T-helper 1 cell treated with Interleukin-12 subunit alpha and Interleukin-12 subunit beta and Interleukin-4 antibody, amounts not matched to agents 30 μg/mL and 1 μg/mL, for 36 hours (primary cell): Measurements from ENCODE around the gene ITPKC.
"Not testable (repeated sequence)": the region's sequence is repeated elsewhere in the genome, so short reads cannot be mapped to it uniquely, and the experiment has no call there.

ENCODE experiments used
- H3K27ac Mint-ChIP-seq: one replicate; pipeline ENCODE4 v1.8.0; 2021; ENCODE audit warnings: mild to moderate bottlenecking, mixed read lengths
- H3K27me3 Mint-ChIP-seq: one replicate; pipeline ENCODE4 v1.8.0; 2021; ENCODE audit warnings: low read depth, mixed read lengths
- H3K36me3 Mint-ChIP-seq: one replicate; pipeline ENCODE4 v1.8.0; 2021; ENCODE audit warnings: low read depth, mixed read lengths
- H3K4me1 Mint-ChIP-seq: one replicate; pipeline ENCODE4 v1.8.0; 2021; ENCODE audit warnings: low read depth, mixed read lengths
- H3K4me3 Mint-ChIP-seq: one replicate; pipeline ENCODE4 v1.8.0; 2021; ENCODE audit warnings: mild to moderate bottlenecking, moderate library complexity, mixed read lengths
- H3K9me3 Mint-ChIP-seq: one replicate; pipeline ENCODE4 v1.8.0; 2021; ENCODE audit warnings: mixed read lengths

ITPKC gene

GRCh38 chr19:40774916-40775631 is 58.2 kb downstream of the ITPKC start, which contains the start of gene MIA:
Gene MIA (plus strand): TSS chr19:40775521. CDS start chr19:40775543, 22 bp downstream.
- Mint-ChIP-seq H3K27me3 (no peaks in the 10 kb centered on the region), H3K4me3 (no peak within 1 kb of the TSS), H3K36me3 (peaks cover 17% of the 10 kb centered on the region), H3K9me3 (peaks cover 7% of the 10 kb centered on the region), H3K27ac (peak within 1 kb of the TSS; percentile 69), H3K4me1 (peaks cover 32% of the 10 kb centered on the region)

GRCh38 chr19:40775632-40776022 is 58.7 kb downstream of the ITPKC start:
- peak overlapping the region; percentile 69 for H3K27ac Mint-ChIP-seq
- no peaks in the 10 kb centered on the region for H3K27me3 Mint-ChIP-seq
- H3K4me1 Mint-ChIP-seq, result peaks cover 36% of the 10 kb centered on the region
- peaks cover 15% of the 10 kb centered on the region for H3K36me3 Mint-ChIP-seq
- no peak overlapping the region for H3K4me3 Mint-ChIP-seq
- peaks cover 7% of the 10 kb centered on the region for H3K9me3 Mint-ChIP-seq

GRCh38 chr19:40776364-40776763 is 59.5 kb downstream of the ITPKC start:
- peaks cover 12% of the 10 kb centered on the region for H3K36me3 Mint-ChIP-seq
- H3K4me1 Mint-ChIP-seq, result peaks cover 35% of the 10 kb centered on the region
- no peaks in the 10 kb centered on the region for H3K27me3 Mint-ChIP-seq
- H3K27ac Mint-ChIP-seq, result no peak overlapping the region
- H3K9me3 Mint-ChIP-seq, result peaks cover under 1% of the 10 kb centered on the region
- no peak overlapping the region for H3K4me3 Mint-ChIP-seq

DNA sequence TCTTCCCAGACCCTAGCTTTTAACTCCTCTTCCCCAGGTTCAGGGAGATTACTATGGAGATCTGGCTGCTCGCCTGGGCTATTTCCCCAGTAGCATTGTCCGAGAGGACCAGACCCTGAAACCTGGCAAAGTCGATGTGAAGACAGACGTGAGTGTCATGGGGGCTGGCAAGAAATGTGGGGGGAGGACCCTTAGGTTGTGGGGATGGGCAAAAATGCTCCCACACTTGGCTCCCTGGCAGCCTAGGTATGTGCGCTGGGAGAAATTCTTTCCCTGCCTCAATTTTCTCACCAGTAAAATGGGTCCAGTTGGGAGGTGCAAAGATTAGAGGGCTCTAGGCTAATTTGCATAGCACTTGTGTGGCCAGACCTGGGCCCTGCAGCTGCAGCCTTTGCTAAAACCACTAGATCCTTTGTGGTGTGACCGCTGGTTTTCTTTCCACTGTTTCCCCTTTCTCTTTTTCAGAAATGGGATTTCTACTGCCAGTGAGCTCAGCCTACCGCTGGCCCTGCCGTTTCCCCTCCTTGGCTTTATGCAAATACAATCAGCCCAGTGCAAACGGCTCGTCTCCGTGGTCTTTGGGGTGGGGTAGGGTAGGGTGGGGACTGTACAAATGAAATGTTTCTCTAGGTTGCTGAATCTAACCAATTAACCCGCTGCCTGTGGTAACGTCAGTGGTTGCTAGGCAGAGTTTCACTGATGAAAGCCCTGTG is 60.2 kb downstream of the ITPKC start:
- peak overlapping the region; percentile 92 for H3K4me3 Mint-ChIP-seq
- H3K9me3 Mint-ChIP-seq, result no peaks in the 10 kb centered on the region
- H3K27me3 Mint-ChIP-seq, result no peaks in the 10 kb centered on the region
- H3K4me1 Mint-ChIP-seq, result peaks cover 36% of the 10 kb centered on the region
- H3K27ac Mint-ChIP-seq, result peak overlapping the region; percentile 97
- peaks cover 13% of the 10 kb centered on the region for H3K36me3 Mint-ChIP-seq

DNA sequence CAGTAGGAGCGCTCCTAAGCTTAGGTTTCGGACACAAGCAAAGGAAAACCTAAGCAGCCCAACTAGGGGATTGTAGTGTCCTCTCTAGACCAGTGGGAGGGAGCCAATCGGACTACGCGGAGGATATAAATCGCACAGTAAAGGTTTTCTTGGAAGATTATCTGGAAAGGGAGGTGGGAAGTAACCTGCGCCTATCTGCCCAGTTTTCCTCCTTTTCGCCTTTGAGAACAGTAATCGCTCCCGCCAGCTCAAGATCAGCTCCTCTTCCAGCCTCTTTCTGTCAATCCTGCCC is 60.7 kb downstream of the ITPKC start:
- peak overlapping the region; percentile 92 for H3K4me3 Mint-ChIP-seq
- H3K36me3 Mint-ChIP-seq, result peaks cover 14% of the 10 kb centered on the region
- H3K27ac Mint-ChIP-seq, result peak overlapping the region; percentile 97
- H3K27me3 Mint-ChIP-seq, result no peaks in the 10 kb centered on the region
- peaks cover 36% of the 10 kb centered on the region for H3K4me1 Mint-ChIP-seq
- H3K9me3 Mint-ChIP-seq, result no peaks in the 10 kb centered on the region

DNA sequence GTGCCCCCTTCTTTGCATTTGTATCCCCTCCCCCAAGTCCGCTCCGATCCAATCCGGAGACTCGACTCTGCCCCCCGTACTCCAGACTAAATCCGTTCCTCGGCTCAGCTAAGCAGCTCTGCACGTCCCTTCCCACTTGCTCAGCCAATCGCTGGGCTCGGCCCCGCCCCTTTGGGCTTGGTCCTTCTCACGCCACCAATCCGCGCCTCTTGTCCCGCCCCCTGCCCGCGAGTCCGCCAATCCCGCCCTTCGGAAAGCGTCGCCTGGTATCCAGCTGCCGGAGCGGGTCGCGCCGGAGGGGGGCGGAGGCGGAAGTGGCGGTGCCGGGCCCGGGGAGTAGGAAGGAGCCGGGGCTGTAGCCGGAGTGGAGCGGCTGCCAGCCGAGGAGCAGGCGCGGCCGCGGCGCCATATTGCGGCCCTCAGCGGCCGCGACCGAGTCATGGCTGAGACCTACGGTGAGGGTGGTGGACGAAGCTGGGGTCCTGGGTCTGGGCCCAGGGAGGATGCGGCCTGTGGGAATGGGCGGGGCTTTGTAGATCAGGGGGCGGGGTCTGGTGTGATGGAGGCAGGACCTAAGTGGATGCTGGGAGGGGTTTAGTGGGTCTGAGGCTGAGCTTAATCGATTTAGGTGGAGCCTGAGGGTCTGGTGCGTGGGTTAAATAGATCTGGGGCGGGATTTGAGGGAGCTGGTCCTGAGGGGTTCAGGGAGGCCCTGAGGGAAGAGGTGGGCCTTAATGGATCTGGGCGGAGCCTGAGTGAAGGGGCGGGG is 61.2 kb downstream of the ITPKC start, which contains the start of gene RAB4B:
TSS of gene RAB4B (plus strand) at position 311 of the 769 bp plus-strand sequence. CDS start at position 440, 129 bp downstream.
- Mint-ChIP-seq H3K36me3 (peaks cover 14% of the 10 kb centered on the region), H3K27me3 (no peaks in the 10 kb centered on the region), H3K4me1 (peaks cover 36% of the 10 kb centered on the region), H3K27ac (peak within 1 kb of the TSS; percentile 97), H3K4me3 (peak within 1 kb of the TSS; percentile 92), H3K9me3 (no peaks in the 10 kb centered on the region)

DNA sequence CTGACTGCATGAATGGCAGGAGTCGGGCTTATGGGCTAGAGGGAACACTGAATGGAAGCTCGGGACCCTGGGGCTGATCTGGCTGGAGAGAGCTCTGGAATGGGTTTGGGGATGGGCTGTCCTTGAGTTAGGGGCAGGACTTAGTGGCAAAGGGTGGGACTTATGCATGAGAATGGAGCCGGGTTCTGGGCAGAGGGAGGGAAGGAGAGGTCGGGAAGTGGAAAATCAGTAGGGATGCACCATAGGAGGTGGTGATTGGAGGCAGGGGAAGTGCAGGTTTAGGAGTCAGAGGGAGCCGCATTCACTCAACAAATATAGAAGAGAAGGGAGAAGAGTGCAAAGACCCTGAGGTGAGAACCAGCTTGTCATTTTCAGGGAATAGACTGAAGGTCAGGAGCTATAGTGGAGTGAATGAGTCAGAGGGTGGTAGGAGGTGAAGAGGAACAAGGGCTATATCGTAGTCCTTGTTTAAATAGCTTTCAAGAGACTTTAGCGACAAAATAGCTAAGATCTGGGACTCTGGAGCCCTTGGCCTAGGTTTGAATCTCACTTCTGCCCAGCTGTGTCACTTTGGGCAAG is 61.9 kb downstream of the ITPKC start:
- Mint-ChIP-seq H3K4me3 (peak overlapping the region; percentile 92), H3K27me3 (no peaks in the 10 kb centered on the region), H3K36me3 (peaks cover 16% of the 10 kb centered on the region), H3K9me3 (no peaks in the 10 kb centered on the region), H3K27ac (peak overlapping the region; percentile 97), H3K4me1 (peaks cover 36% of the 10 kb centered on the region)

DNA sequence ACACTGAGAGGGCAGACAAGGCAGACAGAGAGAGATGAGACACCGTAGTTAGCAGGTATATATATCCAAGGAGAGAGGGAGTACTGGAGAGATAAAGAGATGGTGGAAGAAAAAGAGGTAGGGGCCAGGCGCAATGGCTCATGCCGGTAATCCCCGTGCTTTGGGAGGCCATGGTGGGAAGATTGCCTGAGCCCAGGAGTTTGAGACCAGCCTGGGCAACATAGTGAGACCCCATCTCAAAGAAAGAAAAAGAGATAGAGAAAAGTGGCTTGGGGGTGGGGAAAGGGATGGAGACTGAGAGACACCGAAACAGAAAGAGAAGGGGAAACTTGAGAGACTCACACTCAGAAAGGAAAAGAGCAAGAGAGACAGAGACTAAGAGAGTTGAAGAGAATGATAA is 63.7 kb downstream of the ITPKC start:
- Mint-ChIP-seq H3K27me3 (no peaks in the 10 kb centered on the region), H3K4me3 (peak overlapping the region; percentile 6), H3K9me3 (no peaks in the 10 kb centered on the region), H3K4me1 (peaks cover 38% of the 10 kb centered on the region), H3K27ac (peak overlapping the region; percentile 27), H3K36me3 (peaks cover 21% of the 10 kb centered on the region)

- H3K36me3 Mint-ChIP-seq, result peaks cover 21% of the 10 kb centered on the region
- no peak overlapping the region for H3K27ac Mint-ChIP-seq
- H3K4me1 Mint-ChIP-seq, result peaks cover 37% of the 10 kb centered on the region
- no peaks in the 10 kb centered on the region for H3K9me3 Mint-ChIP-seq
- no peaks in the 10 kb centered on the region for H3K27me3 Mint-ChIP-seq
- no peak overlapping the region for H3K4me3 Mint-ChIP-seq
Observed at GRCh38 chr19:40781140-40781539, 64.2 kb downstream of the ITPKC start.

DNA sequence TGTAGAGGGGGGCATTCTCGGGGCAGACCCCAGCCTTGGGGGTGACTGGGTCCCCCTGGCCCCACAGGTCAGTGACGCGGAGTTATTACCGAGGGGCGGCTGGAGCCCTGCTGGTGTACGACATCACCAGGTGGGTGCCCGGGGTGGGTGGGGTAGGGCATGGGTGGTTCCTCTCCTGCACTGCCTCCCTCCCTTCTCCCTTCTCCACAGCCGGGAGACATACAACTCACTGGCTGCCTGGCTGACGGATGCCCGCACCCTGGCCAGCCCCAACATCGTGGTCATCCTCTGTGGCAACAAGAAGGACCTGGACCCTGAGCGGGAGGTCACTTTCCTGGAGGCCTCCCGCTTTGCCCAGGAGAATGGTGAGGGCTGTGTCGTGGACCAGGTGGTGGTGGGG is 66.8 kb downstream of the ITPKC start:
- peaks cover 25% of the 10 kb centered on the region for H3K4me1 Mint-ChIP-seq
- H3K27ac Mint-ChIP-seq, result no peak overlapping the region
- H3K36me3 Mint-ChIP-seq, result peaks cover 20% of the 10 kb centered on the region
- H3K9me3 Mint-ChIP-seq, result no peaks in the 10 kb centered on the region
- no peaks in the 10 kb centered on the region for H3K27me3 Mint-ChIP-seq
- H3K4me3 Mint-ChIP-seq, result no peak overlapping the region

DNA sequence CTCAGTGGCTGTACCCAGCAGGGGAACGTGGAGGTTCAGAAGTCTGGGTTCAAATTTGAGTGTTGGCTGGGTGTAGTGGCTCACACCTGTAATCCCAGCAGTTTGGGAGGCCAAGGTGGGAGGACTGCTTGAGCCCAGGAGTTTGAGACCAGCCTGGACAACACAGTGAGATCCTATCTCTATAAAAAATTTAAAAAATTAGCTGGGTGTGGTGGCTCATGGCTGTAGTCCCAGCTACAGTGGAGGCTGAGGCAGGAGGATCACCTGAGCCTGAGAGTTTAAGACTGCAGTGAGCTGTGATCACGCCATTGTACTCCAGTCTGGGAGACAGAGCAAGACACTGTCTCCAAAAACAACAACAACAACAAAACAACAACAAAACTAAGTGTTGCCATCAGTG is 67.2 kb downstream of the ITPKC start:
- not testable (repeated sequence) for H3K9me3 Mint-ChIP-seq, H3K27ac Mint-ChIP-seq, H3K27me3 Mint-ChIP-seq, H3K4me3 Mint-ChIP-seq
- peaks cover 20% of the 10 kb centered on the region for H3K36me3 Mint-ChIP-seq
- H3K4me1 Mint-ChIP-seq, result peaks cover 21% of the 10 kb centered on the region

DNA sequence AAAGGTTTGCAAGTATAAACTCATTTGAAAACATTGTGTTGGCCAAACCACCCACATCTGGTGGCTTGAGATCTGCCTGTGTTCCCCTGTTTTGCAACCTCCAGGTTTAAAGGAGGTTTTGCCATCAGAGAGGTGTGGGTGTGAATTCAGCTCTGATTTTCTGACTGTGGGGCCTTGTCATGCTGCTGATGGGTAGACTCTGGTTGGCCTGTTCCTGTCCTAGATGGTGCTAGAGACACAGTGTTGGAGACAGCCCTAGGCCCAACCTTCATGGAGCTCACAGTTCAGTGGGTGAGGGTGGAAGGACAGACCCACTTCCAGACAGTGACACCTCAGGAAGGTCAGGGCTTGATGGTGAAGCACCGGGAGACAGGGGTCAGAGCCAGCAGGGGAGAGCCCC is 68.6 kb downstream of the ITPKC start:
- Mint-ChIP-seq H3K27ac (peak overlapping the region; percentile 31), H3K4me3 (no peak overlapping the region), H3K27me3 (no peaks in the 10 kb centered on the region), H3K36me3 (peaks cover 25% of the 10 kb centered on the region), H3K9me3 (no peaks in the 10 kb centered on the region), H3K4me1 (peaks cover 15% of the 10 kb centered on the region)

GRCh38 chr19:40786060-40787037 is 69.4 kb downstream of the ITPKC start:
- peaks cover 12% of the 10 kb centered on the region for H3K4me1 Mint-ChIP-seq
- no peaks in the 10 kb centered on the region for H3K27me3 Mint-ChIP-seq
- H3K27ac Mint-ChIP-seq, result no peak overlapping the region
- peaks cover 24% of the 10 kb centered on the region for H3K36me3 Mint-ChIP-seq
- H3K9me3 Mint-ChIP-seq, result no peaks in the 10 kb centered on the region
- no peak overlapping the region for H3K4me3 Mint-ChIP-seq
